Muscle layer of duodenum (tissue), 2 donors: Measurements from ENCODE around the gene MRPL44.
A peak's percentile ranks its signal among the peaks of the same experiment; 100 is the strongest.

ENCODE experiments used
- H3K27ac ChIP-seq: one replicate; pipeline ENCODE4 v1.7.0; 2013; ENCODE audit warnings: mild to moderate bottlenecking, low read length
- H3K27me3 ChIP-seq: one replicate; pipeline ENCODE4 v1.7.0; 2013; ENCODE audit warnings: low read depth, mild to moderate bottlenecking, control low read depth, low read length
- H3K36me3 ChIP-seq, 2 donors: one replicate each; pipeline ENCODE4 v1.7.0; 2013; ENCODE audit warnings: low read length in 2 of 2, control low read depth in 1 of 2, mild to moderate bottlenecking in 1 of 2; ENCODE audit not compliant: insufficient read depth in 2 of 2, control insufficient read depth in 1 of 2
- H3K4me1 ChIP-seq, 2 donors: one replicate each; pipeline ENCODE4 v1.7.0; 2013; ENCODE audit warnings: low read length in 2 of 2, mild to moderate bottlenecking in 2 of 2, control low read depth in 1 of 2, moderate library complexity in 1 of 2; ENCODE audit not compliant: insufficient read depth in 2 of 2, control insufficient read depth in 1 of 2
- H3K4me3 ChIP-seq, 2 donors: one replicate each; pipeline ENCODE4 v1.7.0; 2013; ENCODE audit warnings: low read length in 2 of 2, low read depth in 1 of 2, mild to moderate bottlenecking in 1 of 2
- H3K9me3 ChIP-seq, 2 donors: one replicate each; pipeline ENCODE4 v1.7.0; 2013; ENCODE audit warnings: low read length in 2 of 2, control low read depth in 1 of 2, mild to moderate bottlenecking in 1 of 2; ENCODE audit not compliant: control insufficient read depth in 1 of 2
- donor health status: healthy.

MRPL44 gene

GRCh38 chr2:223957092-223957851 is at the start of gene MRPL44:
Gene MRPL44 (plus strand): TSS chr2:223957463. CDS start chr2:223957473, 10 bp downstream.
- H3K27ac ChIP-seq: peak within 1 kb of the TSS; percentile 78
- H3K36me3 ChIP-seq: peaks cover 4 to 10% of the 10 kb centered on the region in 2 donors
- no peaks in the 10 kb centered on the region for H3K27me3 ChIP-seq
- no peaks in the 10 kb centered on the region for H3K9me3 ChIP-seq
- peaks cover 33 to 48% of the 10 kb centered on the region in 2 donors for H3K4me1 ChIP-seq
- peak within 1 kb of the TSS; percentile 86 to 96 for H3K4me3 ChIP-seq

- Histone ChIP-seq H3K4me3 (no peak overlapping the region), H3K9me3 (no peaks in the 10 kb centered on the region), H3K36me3 (peaks cover 12 to 13% of the 10 kb centered on the region in 2 donors), H3K27ac (no peak overlapping the region), H3K4me1 (peaks cover 0 to 5% of the 10 kb centered on the region in 2 donors), H3K27me3 (no peaks in the 10 kb centered on the region)
These were observed 48.8 kb upstream of the MRPL44 start for GRCh38 chr2:223908304-223908998.

GRCh38 chr2:223909001-223909741 is 48.1 kb upstream of the MRPL44 start:
- Histone ChIP-seq H3K9me3 (no peaks in the 10 kb centered on the region), H3K36me3 (peaks cover 6 to 12% of the 10 kb centered on the region in 2 donors), H3K27ac (no peak overlapping the region), H3K4me1 (peaks cover 0 to 5% of the 10 kb centered on the region in 2 donors), H3K4me3 (no peak overlapping the region), H3K27me3 (no peaks in the 10 kb centered on the region)

- Histone ChIP-seq H3K36me3 (peaks cover 11% of the 10 kb centered on the region in 2 donors), H3K27ac (no peak overlapping the region), H3K27me3 (no peaks in the 10 kb centered on the region), H3K9me3 (no peaks in the 10 kb centered on the region), H3K4me1 (peaks cover under 1 to 3% of the 10 kb centered on the region in 2 donors), H3K4me3 (no peak overlapping the region)
These were observed 42.9 kb upstream of the MRPL44 start for GRCh38 chr2:223914324-223914723.

GRCh38 chr2:223915071-223915470 is 42.2 kb upstream of the MRPL44 start:
- Histone ChIP-seq H3K4me1 (peaks cover 0 to 3% of the 10 kb centered on the region in 2 donors), H3K9me3 (no peaks in the 10 kb centered on the region), H3K4me3 (no peak overlapping the region), H3K27me3 (no peaks in the 10 kb centered on the region), H3K27ac (no peak overlapping the region), H3K36me3 (peaks cover 11% of the 10 kb centered on the region in 2 donors)

GRCh38 chr2:223916181-223916920 is 40.9 kb upstream of the MRPL44 start:
- Histone ChIP-seq H3K4me3 (no peak overlapping the region), H3K4me1 (peaks cover 0 to 3% of the 10 kb centered on the region in 2 donors), H3K27ac (no peak overlapping the region), H3K36me3 (peaks cover 11% of the 10 kb centered on the region in 2 donors), H3K27me3 (no peaks in the 10 kb centered on the region), H3K9me3 (no peaks in the 10 kb centered on the region)

GRCh38 chr2:223918671-223919134 is 38.6 kb upstream of the MRPL44 start:
- Histone ChIP-seq H3K4me1 (peaks cover 0 to 3% of the 10 kb centered on the region in 2 donors), H3K27me3 (no peaks in the 10 kb centered on the region), H3K27ac (no peak overlapping the region), H3K36me3 (peaks cover 5 to 11% of the 10 kb centered on the region in 2 donors), H3K9me3 (no peaks in the 10 kb centered on the region), H3K4me3 (no peak overlapping the region)

GRCh38 chr2:223920109-223920508 is 37.2 kb upstream of the MRPL44 start:
- Histone ChIP-seq H3K4me3 (no peak overlapping the region), H3K9me3 (no peaks in the 10 kb centered on the region), H3K4me1 (no peaks in the 10 kb centered on the region), H3K36me3 (peaks cover 5 to 11% of the 10 kb centered on the region in 2 donors), H3K27ac (no peak overlapping the region), H3K27me3 (no peaks in the 10 kb centered on the region)

- Histone ChIP-seq H3K27ac (no peak overlapping the region), H3K4me3 (no peak overlapping the region), H3K27me3 (no peaks in the 10 kb centered on the region), H3K9me3 (no peaks in the 10 kb centered on the region), H3K4me1 (no peaks in the 10 kb centered on the region), H3K36me3 (peaks cover 0 to 7% of the 10 kb centered on the region in 2 donors)
These were observed 36.1 kb upstream of the MRPL44 start for GRCh38 chr2:223921204-223921603.

GRCh38 chr2:223922308-223922707 is 35.0 kb upstream of the MRPL44 start:
- Histone ChIP-seq H3K4me3 (no peak overlapping the region), H3K27me3 (no peaks in the 10 kb centered on the region), H3K4me1 (no peaks in the 10 kb centered on the region), H3K27ac (no peak overlapping the region), H3K9me3 (peaks cover 2 to 6% of the 10 kb centered on the region in 2 donors), H3K36me3 (peaks cover 0 to 5% of the 10 kb centered on the region in 2 donors)
